LNCaP clone FGC (cell line): ENCODE measurements around the gene GALNT12.
A peak's percentile ranks its signal among the peaks of the same experiment; 100 is the strongest.

Experiments used
- DNase-seq: peaks from one replicate; pipeline ENCODE4 v3.0.0-alpha.2; 2011; ENCODE audit warnings: low read depth
- H3K4me3 ChIP-seq: 2 replicates; pipeline ENCODE4 v1.5.1; 2011; ENCODE audit warnings: mild to moderate bottlenecking, low read depth, low read length, control low read depth
- TF ChIP-seq, protein P1 (sequence below): IDR thresholded peaks from 2 replicates; pipeline ENCODE4 v1.5.1; 2012; ENCODE audit warnings: mild to moderate bottlenecking; ENCODE audit not compliant: control insufficient read depth, insufficient read depth; ENCODE audit errors: extremely low read depth

GALNT12 gene

DNA sequence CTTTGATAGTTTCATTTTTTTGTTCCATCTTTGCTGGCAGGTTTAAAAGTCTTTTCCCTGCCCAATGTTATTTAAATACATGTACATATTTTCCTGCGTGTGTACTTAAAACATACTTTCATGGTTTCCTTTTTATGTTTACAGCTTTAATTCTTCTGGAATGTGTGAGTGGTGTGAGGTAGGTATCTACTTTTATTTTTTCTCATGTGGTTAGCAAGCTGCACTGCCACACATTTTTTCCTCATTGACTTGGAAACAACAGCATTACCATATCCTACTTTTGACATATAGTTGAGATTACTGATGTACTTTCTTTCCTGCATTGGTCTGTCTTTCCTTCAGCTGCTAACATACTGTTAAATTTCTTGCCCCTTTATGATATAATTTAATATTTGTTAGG, 84.8 kb downstream of the GALNT12 start:
- H3K4me3 ChIP-seq = no peak overlapping the region
- DNase-seq = no peak
- TF ChIP-seq, protein P1, sequence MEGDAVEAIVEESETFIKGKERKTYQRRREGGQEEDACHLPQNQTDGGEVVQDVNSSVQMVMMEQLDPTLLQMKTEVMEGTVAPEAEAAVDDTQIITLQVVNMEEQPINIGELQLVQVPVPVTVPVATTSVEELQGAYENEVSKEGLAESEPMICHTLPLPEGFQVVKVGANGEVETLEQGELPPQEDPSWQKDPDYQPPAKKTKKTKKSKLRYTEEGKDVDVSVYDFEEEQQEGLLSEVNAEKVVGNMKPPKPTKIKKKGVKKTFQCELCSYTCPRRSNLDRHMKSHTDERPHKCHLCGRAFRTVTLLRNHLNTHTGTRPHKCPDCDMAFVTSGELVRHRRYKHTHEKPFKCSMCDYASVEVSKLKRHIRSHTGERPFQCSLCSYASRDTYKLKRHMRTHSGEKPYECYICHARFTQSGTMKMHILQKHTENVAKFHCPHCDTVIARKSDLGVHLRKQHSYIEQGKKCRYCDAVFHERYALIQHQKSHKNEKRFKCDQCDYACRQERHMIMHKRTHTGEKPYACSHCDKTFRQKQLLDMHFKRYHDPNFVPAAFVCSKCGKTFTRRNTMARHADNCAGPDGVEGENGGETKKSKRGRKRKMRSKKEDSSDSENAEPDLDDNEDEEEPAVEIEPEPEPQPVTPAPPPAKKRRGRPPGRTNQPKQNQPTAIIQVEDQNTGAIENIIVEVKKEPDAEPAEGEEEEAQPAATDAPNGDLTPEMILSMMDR = no peak

DNA sequence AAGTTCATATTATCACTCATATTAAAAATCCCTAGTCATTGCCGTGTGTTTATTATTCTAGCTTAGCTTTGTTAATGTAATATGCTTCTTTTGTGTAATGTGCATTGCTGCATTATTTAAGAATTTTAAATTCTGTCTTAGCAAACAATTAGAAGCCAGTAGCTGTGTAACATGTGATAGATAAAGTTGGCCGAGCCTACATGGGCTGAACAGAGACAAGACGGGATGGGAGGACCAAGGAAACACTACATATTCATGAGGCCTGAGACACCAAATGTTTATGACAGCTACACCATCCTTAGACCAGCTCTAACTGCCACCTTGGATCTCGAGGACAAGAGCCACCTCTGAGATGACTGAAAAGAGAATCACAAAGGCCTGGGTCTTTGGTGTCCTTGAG, 85.2 kb downstream of the GALNT12 start:
- no peak for DNase-seq
- H3K4me3 ChIP-seq = no peak overlapping the region
- TF ChIP-seq, protein P1 = no peak

DNA sequence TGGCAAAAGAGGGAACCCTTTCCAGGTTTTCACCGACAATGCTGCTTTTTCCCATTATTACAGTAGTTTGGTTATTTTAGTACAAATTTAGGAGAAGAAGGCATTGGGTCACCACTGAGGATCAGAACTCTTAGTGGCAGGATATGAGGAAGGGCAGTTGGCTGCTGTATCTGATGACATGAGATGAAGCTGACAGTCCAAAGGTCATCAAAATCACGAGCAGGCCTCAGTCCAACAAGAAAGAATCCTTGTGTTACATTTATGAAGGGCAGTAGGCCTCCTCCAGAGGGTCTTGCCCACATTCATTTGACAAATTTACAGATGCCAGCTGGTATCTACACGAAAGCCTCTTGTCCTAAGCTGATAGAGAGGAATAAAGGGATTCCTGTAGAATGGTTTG, 86.7 kb downstream of the GALNT12 start:
- no peak overlapping the region for H3K4me3 ChIP-seq
- no peak for DNase-seq
- TF ChIP-seq, protein P1 = no peak

DNA sequence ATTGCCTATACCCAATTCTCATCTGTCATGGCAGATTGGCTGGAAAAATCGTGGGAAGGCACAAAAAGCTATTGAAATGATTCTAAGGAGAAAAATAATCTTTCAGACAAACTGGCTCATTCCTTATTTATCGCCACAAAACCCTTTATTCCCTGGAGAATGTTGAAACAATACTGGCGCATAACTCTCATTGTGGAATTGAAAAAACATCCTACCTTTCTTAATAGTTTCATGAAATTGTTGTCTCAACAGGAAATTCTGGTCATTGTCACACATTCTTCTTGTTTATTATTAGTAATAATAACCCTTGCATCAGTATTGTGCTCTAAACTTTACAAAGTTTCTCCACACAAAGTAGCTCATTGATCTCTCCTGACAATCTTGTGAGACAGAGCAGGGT, 87.3 kb downstream of the GALNT12 start:
- no peak for DNase-seq
- TF ChIP-seq, protein P1 = no peak
- H3K4me3 ChIP-seq = no peak overlapping the region

DNA sequence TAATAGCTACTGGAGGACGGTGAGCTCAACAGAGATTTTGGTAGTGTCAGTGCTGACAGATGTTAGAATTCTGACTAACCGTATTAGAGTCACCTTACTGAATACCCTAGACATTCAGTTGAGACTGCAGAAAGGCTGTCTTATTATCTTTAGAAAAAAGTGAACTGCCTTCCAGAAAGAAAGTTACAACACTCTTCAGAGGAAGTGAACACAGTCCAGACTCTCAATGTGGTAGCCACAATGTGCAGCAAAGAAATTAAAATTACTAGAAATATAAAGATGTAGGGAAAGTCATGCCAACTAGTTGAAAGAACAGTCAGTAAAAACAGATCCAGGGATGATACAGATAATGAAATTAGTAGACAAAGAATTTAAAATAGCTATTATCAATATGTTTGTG, 89.2 kb downstream of the GALNT12 start:
- no peak for DNase-seq
- TF ChIP-seq, protein P1 = no peak
- H3K4me3 ChIP-seq = no peak overlapping the region

DNA sequence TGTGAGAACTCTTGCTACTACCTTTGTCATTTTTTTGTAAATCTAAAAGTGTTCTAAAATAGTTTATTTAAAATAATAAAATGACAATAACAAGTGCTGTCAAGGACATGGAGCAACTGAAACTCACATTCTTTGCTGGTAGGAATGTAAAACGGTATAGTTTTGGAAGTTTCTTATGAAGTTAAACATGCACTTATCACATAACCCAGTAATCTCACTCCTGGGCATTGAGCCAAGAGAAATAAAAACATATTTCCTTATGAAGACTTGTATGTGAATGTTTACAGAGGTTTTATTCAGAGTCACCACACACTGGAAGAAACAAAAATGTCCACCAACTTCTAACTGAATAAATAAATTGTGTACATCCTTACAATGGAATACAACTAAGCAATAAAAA, 90.3 kb downstream of the GALNT12 start:
- H3K4me3 ChIP-seq = no peak overlapping the region
- DNase-seq = peak; percentile 56

More for the DNA sequence above, 90.3 kb downstream of the GALNT12 start:
- TF ChIP-seq, protein P1 = no peak
